Mesendoderm (in vitro differentiated cells): Measurements from ENCODE around the gene FATE1.

ENCODE experiments used
- DNase-seq: peaks from one replicate; pipeline ENCODE4 v3.0.0; 2013
- H2AK5ac ChIP-seq: 2 replicates; pipeline ENCODE4 v1.6.1; 2013; ENCODE audit warnings: low read length, inconsistent platforms
- H2BK120ac ChIP-seq: 2 replicates; pipeline ENCODE4 v1.6.1; 2013; ENCODE audit warnings: low read depth, mild to moderate bottlenecking, low read length, moderate library complexity, mixed read lengths
- H2BK15ac ChIP-seq: replicated peaks from 2 replicates; pipeline ENCODE4 v1.6.1; 2013; ENCODE audit warnings: low read depth, mild to moderate bottlenecking, moderate library complexity
- H2BK5ac ChIP-seq: 2 replicates; pipeline ENCODE4 v1.6.1; 2013; ENCODE audit warnings: low read length, inconsistent platforms
- H3K18ac ChIP-seq: 2 replicates; pipeline ENCODE4 v1.6.1; 2013; ENCODE audit warnings: mild to moderate bottlenecking, low read length, mixed read lengths
- H3K23ac ChIP-seq: one replicate; pipeline ENCODE4 v1.6.1; 2013; ENCODE audit warnings: low read length
- H3K27ac ChIP-seq: 2 replicates; pipeline ENCODE4 v1.5.1; 2013; ENCODE audit warnings: low read depth, mild to moderate bottlenecking, inconsistent platforms, low read length, moderate library complexity
- H3K27me3 ChIP-seq: 2 replicates; pipeline ENCODE4 v1.6.1; 2013; ENCODE audit warnings: low read length, control low read depth, mild to moderate bottlenecking, inconsistent platforms; ENCODE audit not compliant: insufficient read depth, poor library complexity
- H3K36me3 ChIP-seq: 2 replicates; pipeline ENCODE4 v1.6.1; 2013; ENCODE audit warnings: low read length, inconsistent platforms; ENCODE audit not compliant: control insufficient read depth, insufficient read depth
- H3K4ac ChIP-seq: one replicate; pipeline ENCODE4 v1.6.1; 2013; ENCODE audit warnings: low read depth, mild to moderate bottlenecking, low read length, moderate library complexity
- H3K4me1 ChIP-seq: 2 replicates; pipeline ENCODE4 v1.6.1; 2013; ENCODE audit warnings: low read depth, low read length, inconsistent platforms; ENCODE audit not compliant: control insufficient read depth
- H3K4me2 ChIP-seq: 2 replicates; pipeline ENCODE4 v1.6.1; 2013; ENCODE audit warnings: low read length
- H3K4me3 ChIP-seq: 2 replicates; pipeline ENCODE4 v1.5.1; 2013; ENCODE audit warnings: mild to moderate bottlenecking, low read length
- H3K56ac ChIP-seq: one replicate; pipeline ENCODE4 v1.6.1; 2013; ENCODE audit warnings: low read length
- H3K79me1 ChIP-seq: 2 replicates; pipeline ENCODE4 v1.6.1; 2013; ENCODE audit warnings: low read length, inconsistent platforms
- H3K79me2 ChIP-seq: 2 replicates; pipeline ENCODE4 v1.6.1; 2013; ENCODE audit warnings: mild to moderate bottlenecking, low read length; ENCODE audit not compliant: control insufficient read depth, insufficient read depth
- H3K9ac ChIP-seq: 2 replicates; pipeline ENCODE4 v1.6.1; 2013; ENCODE audit warnings: low read length, inconsistent platforms
- H4K5ac ChIP-seq: one replicate; pipeline ENCODE4 v1.6.1; 2013; ENCODE audit warnings: low read length
- H4K8ac ChIP-seq: one replicate; pipeline ENCODE4 v1.6.1; 2013; ENCODE audit warnings: low read depth, mild to moderate bottlenecking, control low read depth, low read length, moderate library complexity
- WGBS: extraction: QIAGEN DNeasy Blood & Tissue Kit; methylation state at CpG from one replicate; pipeline ENCODE4 v1.1.7; 2013; ENCODE audit warnings: low lambda C conversion rate, missing lambda C conversion rate; ENCODE audit not compliant: insufficient coverage; ENCODE audit errors: extremely low coverage; 5-methylcytosine and 5-hydroxymethylcytosine counted together

FATE1 gene

GRCh38 chrX:151726751-151727150 lies 10.9 kb downstream of the FATE1 start:
- Histone ChIP-seq H3K27me3 (no peaks in the 10 kb centered on the region), H2BK5ac (no peak overlapping the region), H2BK15ac (no peak overlapping the region), H3K23ac (no peak overlapping the region), H3K27ac (no peak overlapping the region), H4K5ac (no peak overlapping the region), H3K18ac (no peak overlapping the region), H3K4ac (no peak overlapping the region), H3K56ac (no peak overlapping the region), H3K4me1 (no peaks in the 10 kb centered on the region), H3K4me2 (no peak overlapping the region), H3K9ac (no peak overlapping the region), H3K79me1 (no peaks in the 10 kb centered on the region), H2BK120ac (no peak overlapping the region), H4K8ac (no peak overlapping the region), H3K79me2 (no peaks in the 10 kb centered on the region), H2AK5ac (no peak overlapping the region), H3K36me3 (no peaks in the 10 kb centered on the region), H3K4me3 (no peak overlapping the region)
- no CpG with 5 or more reads among the region's 5 CpGs for WGBS
- DNase-seq: no peak

GRCh38 chrX:151727346-151727745 lies 11.5 kb downstream of the FATE1 start:
- Histone ChIP-seq H2BK120ac (no peak overlapping the region), H2AK5ac (no peak overlapping the region), H3K4me3 (no peak overlapping the region), H4K8ac (no peak overlapping the region), H2BK15ac (no peak overlapping the region), H3K18ac (no peak overlapping the region), H3K4me2 (no peak overlapping the region), H3K9ac (no peak overlapping the region), H3K4ac (no peak overlapping the region), H3K27me3 (no peaks in the 10 kb centered on the region), H3K4me1 (no peaks in the 10 kb centered on the region), H3K23ac (no peak overlapping the region), H3K27ac (no peak overlapping the region), H3K79me1 (no peaks in the 10 kb centered on the region), H3K56ac (no peak overlapping the region), H4K5ac (no peak overlapping the region), H3K79me2 (no peaks in the 10 kb centered on the region), H3K36me3 (no peaks in the 10 kb centered on the region), H2BK5ac (no peak overlapping the region)
- WGBS: no CpG with 5 or more reads among the region's 4 CpGs
- DNase-seq: no peak

- Histone ChIP-seq H3K18ac (no peak overlapping the region), H3K4ac (no peak overlapping the region), H4K8ac (no peak overlapping the region), H4K5ac (no peak overlapping the region), H3K4me1 (no peaks in the 10 kb centered on the region), H3K36me3 (no peaks in the 10 kb centered on the region), H2AK5ac (no peak overlapping the region), H3K9ac (no peak overlapping the region), H3K27me3 (no peaks in the 10 kb centered on the region), H3K4me2 (no peak overlapping the region), H3K23ac (no peak overlapping the region), H3K56ac (no peak overlapping the region), H3K79me1 (no peaks in the 10 kb centered on the region), H2BK5ac (no peak overlapping the region), H3K79me2 (no peaks in the 10 kb centered on the region), H3K4me3 (no peak overlapping the region), H2BK120ac (no peak overlapping the region), H2BK15ac (no peak overlapping the region), H3K27ac (no peak overlapping the region)
- DNase-seq: no peak
- no CpG with 5 or more reads among the region's 4 CpGs for WGBS
Observed at GRCh38 chrX:151729056-151729725, 13.4 kb downstream of the FATE1 start.

GRCh38 chrX:151734446-151734845 lies 18.6 kb downstream of the FATE1 start, which contains the start of gene CNGA2:
Gene CNGA2, plus strand, starts transcription at chrX:151734746. Its CDS starts 3,738 bp downstream, at chrX:151738484.
- no CpG with 5 or more reads among the region's 4 CpGs for WGBS
- DNase-seq: no peak

GRCh38 chrX:151735219-151735618 lies 19.4 kb downstream of the FATE1 start:
- WGBS: no CpG with 5 or more reads among the region's 2 CpGs
- Histone ChIP-seq H3K23ac (no peak overlapping the region), H2AK5ac (no peak overlapping the region)

More at GRCh38 chrX:151734446-151734845, 18.6 kb downstream of the FATE1 start, which contains the start of gene CNGA2:
- Histone ChIP-seq H3K4me1 (no peaks in the 10 kb centered on the region), H3K27ac (no peak within 1 kb of the TSS), H4K5ac (no peak within 1 kb of the TSS), H3K4ac (no peak within 1 kb of the TSS), H2BK15ac (no peak within 1 kb of the TSS), H3K79me1 (no peaks in the 10 kb centered on the region), H4K8ac (no peak within 1 kb of the TSS), H3K4me2 (no peak within 1 kb of the TSS), H3K79me2 (no peaks in the 10 kb centered on the region), H2BK120ac (no peak within 1 kb of the TSS), H3K23ac (no peak within 1 kb of the TSS), H3K36me3 (no peaks in the 10 kb centered on the region), H3K56ac (no peak within 1 kb of the TSS), H3K27me3 (no peaks in the 10 kb centered on the region), H3K18ac (no peak within 1 kb of the TSS), H3K9ac (no peak within 1 kb of the TSS), H3K4me3 (no peak within 1 kb of the TSS), H2BK5ac (no peak within 1 kb of the TSS), H2AK5ac (no peak within 1 kb of the TSS)

GRCh38 chrX:151736685-151737084 lies 20.9 kb downstream of the FATE1 start:
- Histone ChIP-seq H2BK5ac (no peak overlapping the region), H3K9ac (no peak overlapping the region), H3K23ac (no peak overlapping the region), H4K8ac (no peak overlapping the region), H2BK120ac (no peak overlapping the region), H3K27me3 (no peaks in the 10 kb centered on the region), H2AK5ac (no peak overlapping the region), H3K79me1 (no peaks in the 10 kb centered on the region), H3K27ac (no peak overlapping the region), H3K56ac (no peak overlapping the region), H3K36me3 (no peaks in the 10 kb centered on the region), H3K4me1 (no peaks in the 10 kb centered on the region), H3K4ac (no peak overlapping the region), H3K4me3 (no peak overlapping the region), H3K18ac (no peak overlapping the region), H3K79me2 (no peaks in the 10 kb centered on the region), H4K5ac (no peak overlapping the region), H2BK15ac (no peak overlapping the region), H3K4me2 (no peak overlapping the region)
- no CpG with 5 or more reads among the region's 6 CpGs for WGBS
- DNase-seq: no peak

More at GRCh38 chrX:151735219-151735618, 19.4 kb downstream of the FATE1 start:
- no peak overlapping the region for H4K5ac ChIP-seq
- H3K79me2 ChIP-seq: no peaks in the 10 kb centered on the region
- H2BK15ac ChIP-seq: no peak overlapping the region
- no peak overlapping the region for H3K9ac ChIP-seq
- H3K4me2 ChIP-seq: no peak overlapping the region
- no peak overlapping the region for H3K4ac ChIP-seq
- H3K79me1 ChIP-seq: no peaks in the 10 kb centered on the region
- H3K4me1 ChIP-seq: no peaks in the 10 kb centered on the region
- no peaks in the 10 kb centered on the region for H3K36me3 ChIP-seq
- H3K27ac ChIP-seq: no peak overlapping the region
- no peak overlapping the region for H3K4me3 ChIP-seq
- no peak overlapping the region for H4K8ac ChIP-seq
- no peak for DNase-seq
- H3K27me3 ChIP-seq: no peaks in the 10 kb centered on the region
- H3K18ac ChIP-seq: no peak overlapping the region
- no peak overlapping the region for H3K56ac ChIP-seq
- H2BK5ac ChIP-seq: no peak overlapping the region
- H2BK120ac ChIP-seq: no peak overlapping the region
